ENCODE measurements around the gene TSHZ2.
"Not testable (repeated sequence)": the region's sequence is repeated elsewhere in the genome, so short reads cannot be mapped to it uniquely, and the experiment has no call there.

Gene TSHZ2

GRCh38 chr20:53492212-53492611 is 520.1 kb downstream of the TSHZ2 start:
- DNase-seq: no peak

DNA sequence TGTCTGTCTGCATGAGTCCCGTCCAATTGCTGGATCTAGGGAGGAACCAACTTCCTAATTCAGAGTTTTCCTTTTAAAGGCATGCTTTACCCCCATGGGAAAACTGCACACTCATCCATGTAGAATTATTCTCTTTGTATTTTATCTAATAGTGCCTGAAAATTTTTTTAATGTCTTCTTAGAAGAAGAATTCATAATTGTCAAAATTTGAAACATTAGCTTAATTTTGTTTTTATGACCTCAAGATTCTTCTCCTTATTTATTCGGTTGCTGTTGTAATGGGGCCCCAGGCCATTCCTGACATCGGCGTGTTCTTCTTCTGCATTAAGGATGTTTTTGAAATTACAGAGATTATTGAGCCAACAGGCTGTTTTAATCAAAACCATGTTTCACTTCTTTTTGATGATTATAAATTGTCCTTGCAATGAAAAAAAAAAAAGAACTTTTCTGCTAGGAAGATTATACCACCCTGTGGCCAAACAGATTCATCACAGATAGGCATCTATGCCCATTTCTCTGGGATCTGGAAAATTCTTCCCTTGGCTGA is 521.2 kb downstream of the TSHZ2 start:
- DNase-seq: no peak

- no peak for DNase-seq
Observed at GRCh38 chr20:53494753-53495152, 522.6 kb downstream of the TSHZ2 start.

DNA sequence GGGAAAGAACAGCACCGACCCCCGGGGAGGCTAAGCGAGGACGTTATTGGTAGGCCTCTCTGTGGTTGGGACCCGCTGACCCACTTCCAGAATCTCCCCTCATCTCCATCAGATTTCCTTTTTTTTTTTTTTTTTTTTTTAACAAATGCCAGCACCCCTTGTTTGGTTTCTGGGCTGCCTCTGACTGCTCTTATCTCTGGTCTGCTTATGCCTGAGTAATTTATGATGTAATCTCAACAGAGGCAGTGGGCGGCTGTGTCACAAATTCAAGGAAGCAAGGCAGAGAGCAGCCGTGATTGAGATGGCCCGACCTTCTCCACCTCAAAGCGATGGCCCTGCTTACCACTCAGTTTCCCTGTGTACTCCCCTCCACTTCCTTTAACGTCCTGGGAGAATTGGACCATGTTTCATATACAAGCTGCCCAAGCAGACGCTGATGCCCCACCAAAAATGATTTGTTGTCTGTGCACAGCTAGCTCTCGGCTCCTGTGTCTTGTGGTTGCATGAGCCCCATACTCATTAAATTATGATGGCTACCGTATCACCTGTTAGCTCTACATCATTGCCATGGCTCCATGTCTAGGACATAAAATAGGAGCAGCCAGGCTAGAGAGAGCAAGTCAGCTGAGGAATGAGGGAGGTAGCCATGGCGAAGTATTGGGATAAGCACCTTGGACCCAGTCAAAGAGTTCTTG is 523.4 kb downstream of the TSHZ2 start:
- no peak for DNase-seq

DNA sequence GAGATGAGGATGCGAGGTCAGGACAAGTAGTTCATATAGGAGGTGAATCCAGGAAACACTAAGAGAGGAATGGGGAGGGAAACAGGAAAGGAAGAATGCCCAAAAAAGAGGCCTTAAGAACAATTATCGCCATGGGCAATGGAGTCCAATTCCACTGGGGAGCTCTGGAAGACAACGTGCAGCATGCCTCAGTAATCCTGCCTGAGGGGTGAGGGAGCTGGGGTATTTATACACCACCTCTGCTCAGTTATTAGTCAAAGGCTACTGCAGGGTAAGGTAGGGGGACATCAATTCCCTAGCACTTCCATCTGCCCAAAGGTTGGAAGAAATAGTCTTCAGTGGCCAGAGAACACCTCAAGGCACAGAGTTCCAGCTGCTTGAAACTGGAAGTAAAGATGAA is 525.1 kb downstream of the TSHZ2 start:
- no peak for DNase-seq

DNA sequence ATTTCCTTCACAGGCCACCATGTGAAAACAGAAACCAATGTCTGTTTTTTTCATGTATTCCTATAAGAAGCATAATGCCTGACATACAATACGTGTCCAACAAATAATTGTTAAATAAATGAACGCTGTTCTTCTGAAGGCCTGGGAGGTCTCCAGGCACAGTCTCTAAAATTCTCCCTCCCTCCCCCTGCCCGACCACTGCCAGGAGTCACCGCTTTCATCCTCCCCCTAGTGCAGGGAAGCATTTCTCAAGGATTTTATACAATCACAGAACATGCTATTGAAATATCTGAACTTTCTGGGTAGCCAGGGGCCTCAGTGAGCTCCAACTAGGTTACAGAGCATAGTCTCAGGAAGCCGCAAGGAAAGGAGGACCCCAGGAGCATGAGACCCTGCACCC is 526.2 kb downstream of the TSHZ2 start:
- no peak for DNase-seq

DNA sequence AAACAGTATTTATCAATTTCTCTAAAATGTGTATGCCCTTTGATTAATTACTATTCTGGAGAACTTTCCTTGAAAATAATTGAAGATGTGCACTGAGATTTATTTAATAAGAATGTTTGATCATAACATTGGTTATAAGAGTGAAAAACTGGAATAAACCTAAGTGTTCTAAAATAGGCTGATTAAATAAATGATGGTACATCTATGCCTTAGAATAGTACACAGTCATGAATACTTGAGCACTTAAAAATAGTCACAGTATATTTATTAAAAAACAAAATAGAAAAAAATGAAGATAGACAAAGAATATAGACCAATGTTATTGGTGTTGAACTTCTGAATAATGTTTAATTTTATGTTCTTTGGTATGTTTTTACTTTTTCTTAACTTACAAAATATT is 528.5 kb downstream of the TSHZ2 start:
- no peak for DNase-seq

- DNase-seq: no peak
Observed at GRCh38 chr20:53502820-53503219, 530.7 kb downstream of the TSHZ2 start.

GRCh38 chr20:53503517-53503919 is 531.4 kb downstream of the TSHZ2 start:
- DNase-seq: no peak

DNA sequence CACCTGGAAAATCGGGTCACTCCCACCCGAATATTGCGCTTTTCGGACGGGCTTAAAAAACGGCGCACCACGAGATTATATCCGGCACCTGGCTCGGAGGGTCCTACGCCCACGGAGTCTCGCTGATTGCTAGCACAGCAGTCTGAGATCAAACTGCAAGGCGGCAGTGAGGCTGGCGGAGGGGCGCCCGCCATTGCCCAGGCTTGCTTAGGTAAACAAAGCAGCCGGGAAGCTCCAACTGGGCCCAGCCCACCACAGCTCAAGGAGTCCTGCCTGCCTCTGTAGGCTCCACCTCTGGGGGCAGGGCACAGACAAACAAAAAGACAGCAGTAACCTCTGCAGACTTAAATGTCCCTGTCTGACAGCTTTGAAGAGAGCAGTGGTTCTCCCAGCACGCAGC is 531.9 kb downstream of the TSHZ2 start:
- DNase-seq: not testable (repeated sequence)

DNA sequence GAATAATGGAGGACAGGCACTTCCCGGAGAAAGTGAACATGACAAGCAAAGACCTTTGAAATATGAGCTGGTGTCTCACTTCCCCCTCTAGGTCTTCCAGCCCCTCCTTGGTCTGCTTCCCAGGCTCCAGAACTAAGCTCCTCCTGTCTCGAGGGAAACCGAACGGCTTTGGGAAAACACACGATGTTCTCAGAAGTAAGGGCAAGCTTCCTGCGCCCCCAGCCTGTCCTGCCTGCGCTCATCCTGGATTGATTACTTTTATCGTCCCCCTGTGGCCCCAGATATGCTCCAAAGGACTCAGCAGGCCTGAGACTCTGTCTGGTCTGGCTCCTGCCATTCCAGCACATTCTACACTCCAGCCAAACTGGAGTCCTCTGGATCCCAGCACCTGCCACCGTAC is 538.1 kb downstream of the TSHZ2 start:
- no peak for DNase-seq

DNA sequence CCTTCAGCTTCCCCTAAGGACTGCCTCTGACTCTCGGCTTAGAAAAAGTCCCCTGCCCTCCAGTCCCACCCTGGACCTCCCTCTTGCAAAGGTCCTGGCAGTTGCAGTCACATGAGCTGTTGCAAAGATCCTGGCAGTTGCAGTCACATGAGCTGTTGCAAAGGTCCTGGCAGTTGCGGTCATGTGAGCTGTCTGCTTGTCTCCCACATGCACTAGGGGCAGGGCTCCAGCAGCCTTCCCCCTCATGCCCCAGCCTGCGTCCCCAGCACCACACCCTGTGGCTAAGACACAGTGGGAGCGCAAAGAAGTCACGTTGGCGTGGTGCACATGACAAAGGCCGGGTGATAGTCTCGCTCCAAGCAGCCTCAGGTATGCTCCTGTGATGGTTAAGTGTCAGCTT is 538.5 kb downstream of the TSHZ2 start:
- DNase-seq: no peak

DNA sequence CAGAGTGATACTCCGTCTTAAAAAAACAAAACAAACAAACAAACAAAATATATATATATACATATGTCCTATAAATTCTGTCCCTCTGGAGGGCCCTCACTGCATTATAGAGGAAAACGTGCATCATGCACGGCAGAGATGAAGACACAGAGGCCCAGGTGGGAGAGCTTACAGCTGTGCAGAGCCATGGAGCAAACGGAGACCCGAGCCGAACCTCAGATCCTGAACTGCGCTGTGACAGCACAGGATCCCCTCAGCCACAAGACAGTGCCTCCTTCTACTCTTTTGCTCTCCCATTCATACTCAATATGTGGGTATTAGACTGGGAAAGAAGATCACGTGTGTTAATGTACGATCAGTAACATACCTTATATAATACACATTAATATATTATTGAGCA is 539.9 kb downstream of the TSHZ2 start:
- no peak for DNase-seq

GRCh38 chr20:53513168-53513488 is 541.0 kb downstream of the TSHZ2 start:
- DNase-seq: no peak

DNA sequence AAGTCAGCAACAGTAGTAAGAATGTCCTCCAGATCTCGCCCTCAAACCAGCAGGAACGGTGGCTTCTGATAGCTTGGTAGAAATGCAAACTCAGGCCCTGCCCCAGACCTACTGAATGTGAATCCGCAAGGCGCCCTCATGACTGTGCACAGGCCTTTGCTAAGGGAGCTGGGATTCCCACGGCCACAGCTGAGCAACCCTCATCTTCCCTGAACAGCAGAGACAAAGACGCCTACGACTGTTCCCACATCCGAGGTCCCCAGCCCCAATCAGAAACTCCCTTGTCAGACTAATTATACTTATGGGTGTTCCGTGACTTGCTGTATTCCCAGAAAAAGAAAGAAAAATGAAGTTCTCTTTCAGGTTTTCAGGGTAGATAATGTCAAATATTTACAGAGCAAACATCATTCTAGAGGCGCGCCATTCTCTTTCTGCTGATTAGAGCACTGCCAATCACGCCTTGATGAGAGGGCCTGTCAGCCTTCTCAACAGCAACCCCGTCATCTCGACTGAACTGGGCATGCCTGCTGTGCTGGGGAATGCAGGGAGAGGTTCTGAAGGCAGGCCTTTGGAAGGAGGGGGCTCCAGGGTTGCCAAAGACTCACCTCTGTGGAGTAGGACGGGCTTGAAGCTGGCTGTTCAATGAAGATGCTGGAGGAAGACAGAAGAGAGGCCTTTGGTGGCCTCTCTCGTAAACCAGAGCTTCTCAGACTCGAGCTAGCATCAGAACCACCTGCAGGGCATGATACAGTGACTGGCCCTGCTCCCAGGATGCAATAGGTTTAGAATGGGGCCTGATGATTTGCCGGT is 541.5 kb downstream of the TSHZ2 start:
- DNase-seq: no peak

DNA sequence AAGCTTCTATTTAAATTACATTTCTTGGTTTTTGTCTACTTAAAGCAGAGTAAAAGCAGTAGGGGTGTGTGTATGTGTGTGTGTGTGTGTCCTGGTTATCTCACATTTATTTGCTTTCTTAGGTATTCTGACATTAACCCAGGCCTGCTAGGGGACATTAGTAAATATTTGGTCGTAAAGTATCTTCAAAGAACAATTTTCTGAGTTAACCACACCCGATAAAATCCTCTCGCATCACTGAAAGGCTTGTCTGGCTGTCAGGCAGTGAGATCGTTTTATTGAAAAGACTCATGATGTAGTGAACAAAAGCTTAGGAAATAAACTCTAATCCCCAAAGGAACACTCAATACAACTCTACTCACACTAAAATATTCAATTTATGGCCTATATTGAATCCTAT is 543.6 kb downstream of the TSHZ2 start:
- no peak for DNase-seq

- DNase-seq: no peak
Observed at GRCh38 chr20:53517146-53517545, 545.0 kb downstream of the TSHZ2 start.

DNA sequence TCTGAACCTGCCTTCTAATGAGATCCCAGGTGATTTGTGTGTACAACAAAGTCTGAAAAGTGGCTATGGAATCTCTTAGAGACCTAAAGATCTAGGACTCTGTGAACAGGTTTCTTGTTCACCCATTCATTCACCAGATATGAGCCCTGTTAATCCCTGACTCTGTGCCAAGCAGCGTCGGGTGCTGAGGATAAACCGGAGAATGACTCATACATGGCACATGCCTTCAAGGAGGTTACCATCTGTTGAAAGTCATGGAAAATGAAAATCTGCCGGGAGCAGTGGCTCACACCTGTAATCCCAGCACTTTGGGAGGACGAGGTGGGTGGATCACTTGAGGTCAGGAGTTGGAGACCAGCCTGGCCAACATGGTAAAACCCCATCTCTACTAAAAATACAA is 549.3 kb downstream of the TSHZ2 start:
- not testable (repeated sequence) for DNase-seq

DNA sequence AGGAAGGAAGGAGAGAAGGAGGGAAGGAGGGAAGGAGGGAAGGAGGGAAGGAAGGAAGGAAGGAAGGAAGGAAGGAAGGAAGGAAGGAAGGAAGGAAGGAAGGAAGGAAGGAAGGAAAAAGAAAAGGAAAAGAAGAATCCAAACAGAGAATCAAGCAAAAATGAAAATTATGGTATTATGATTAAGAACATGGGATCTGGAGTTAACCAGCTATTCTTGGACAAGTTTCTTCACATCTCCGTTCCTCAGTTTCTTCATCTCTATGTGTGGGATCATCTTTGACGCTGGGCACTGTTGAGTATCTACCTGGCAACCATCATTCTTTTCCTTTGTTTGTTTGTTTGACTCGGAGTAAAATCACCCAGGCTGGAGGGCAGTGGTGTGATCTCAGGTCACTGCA is 549.9 kb downstream of the TSHZ2 start:
- DNase-seq: no peak

DNA sequence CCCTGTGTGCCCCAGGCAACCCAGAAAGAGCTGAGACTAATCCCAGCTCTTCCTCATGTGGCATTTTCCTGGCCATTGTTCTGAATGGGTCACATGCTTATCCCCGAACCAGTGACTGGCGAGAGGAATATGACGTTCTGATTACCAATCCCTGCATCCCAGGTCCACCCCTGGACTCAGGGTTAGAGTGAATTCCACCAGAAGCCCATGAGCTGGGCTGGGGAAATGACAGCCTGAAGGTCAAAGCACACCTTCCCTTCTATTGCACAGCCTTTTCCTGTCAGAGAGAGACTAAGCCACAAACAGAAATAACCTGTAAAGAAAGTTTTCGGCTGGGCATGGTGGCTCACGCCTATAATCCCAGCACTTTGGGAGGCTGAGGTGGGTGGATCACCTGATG is 550.5 kb downstream of the TSHZ2 start:
- no peak for DNase-seq

- DNase-seq: not testable (repeated sequence)
Observed at GRCh38 chr20:53523615-53524014, 551.5 kb downstream of the TSHZ2 start.

DNA sequence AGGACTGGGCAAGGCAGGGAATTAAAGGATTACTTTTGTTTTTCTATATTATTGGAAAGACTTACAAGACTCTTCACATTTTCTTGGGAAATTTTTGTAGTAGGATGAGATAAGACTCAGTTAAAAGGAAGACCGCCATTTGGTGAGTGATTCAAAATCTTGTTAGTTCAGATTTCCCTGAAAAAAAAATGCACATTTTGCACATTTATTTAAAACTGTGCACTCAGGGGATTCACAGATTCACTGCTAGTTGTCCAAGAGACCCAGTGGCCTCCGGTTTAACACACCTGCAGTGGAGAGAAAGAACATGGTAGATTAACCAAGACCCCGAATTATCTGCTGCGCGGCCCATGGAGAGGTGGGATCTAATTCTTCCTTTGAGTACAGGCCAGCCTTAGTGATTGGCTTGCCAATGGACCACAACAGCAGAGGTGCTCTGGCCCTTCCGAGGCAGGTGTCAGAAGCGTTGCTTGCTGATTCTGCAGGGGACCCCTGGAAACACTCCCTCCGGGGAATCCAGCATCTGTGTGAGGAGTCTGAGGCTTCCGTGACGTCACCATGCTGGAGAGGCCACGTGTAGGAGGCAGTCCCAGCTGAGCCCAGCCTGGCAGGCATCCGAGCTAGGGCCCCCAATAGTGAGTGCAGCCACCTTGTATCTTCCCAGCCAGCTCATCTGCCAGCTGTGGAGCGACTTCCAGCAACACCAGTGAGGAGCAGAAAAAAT is 552.6 kb downstream of the TSHZ2 start:
- no peak for DNase-seq

- DNase-seq: no peak
Observed at GRCh38 chr20:53527196-53527595, 555.0 kb downstream of the TSHZ2 start.

- DNase-seq: no peak
Observed at GRCh38 chr20:53529658-53530057, 557.5 kb downstream of the TSHZ2 start.
